C4-2B (cell line): Measurements from ENCODE around the gene XPR1.

Experiments used
- ZFX ChIP-seq: fragments of 450-650 bp; IDR thresholded peaks from 2 replicates; pipeline ENCODE4 v1.6.1; 2017
- TF ChIP-seq, protein P1 (sequence below): fragments of 450-650 bp; conservative IDR thresholded peaks from 2 replicates; pipeline ENCODE4 v1.5.1; 2017; ENCODE audit warnings: mild to moderate bottlenecking

DNA sequence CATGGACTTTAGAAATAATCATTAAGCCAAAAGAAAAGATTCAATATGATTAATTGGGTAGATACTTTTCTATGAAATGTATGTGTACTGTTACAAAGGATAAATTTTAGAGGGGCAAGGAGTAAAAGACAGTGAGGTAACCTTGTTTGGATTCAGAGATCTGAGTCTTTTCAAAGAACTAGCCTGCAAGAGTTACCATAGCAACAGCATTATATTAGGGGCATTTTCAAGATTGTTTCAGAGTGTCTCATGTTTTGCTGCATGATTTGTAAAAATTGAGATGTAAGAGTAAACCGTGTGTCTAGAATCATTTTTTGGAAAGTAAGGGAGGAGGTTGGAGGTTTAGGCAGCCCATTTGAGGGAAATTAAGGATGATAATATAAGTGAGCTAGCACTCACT, 210.2 kb downstream of the XPR1 start:
- TF ChIP-seq, protein P1, sequence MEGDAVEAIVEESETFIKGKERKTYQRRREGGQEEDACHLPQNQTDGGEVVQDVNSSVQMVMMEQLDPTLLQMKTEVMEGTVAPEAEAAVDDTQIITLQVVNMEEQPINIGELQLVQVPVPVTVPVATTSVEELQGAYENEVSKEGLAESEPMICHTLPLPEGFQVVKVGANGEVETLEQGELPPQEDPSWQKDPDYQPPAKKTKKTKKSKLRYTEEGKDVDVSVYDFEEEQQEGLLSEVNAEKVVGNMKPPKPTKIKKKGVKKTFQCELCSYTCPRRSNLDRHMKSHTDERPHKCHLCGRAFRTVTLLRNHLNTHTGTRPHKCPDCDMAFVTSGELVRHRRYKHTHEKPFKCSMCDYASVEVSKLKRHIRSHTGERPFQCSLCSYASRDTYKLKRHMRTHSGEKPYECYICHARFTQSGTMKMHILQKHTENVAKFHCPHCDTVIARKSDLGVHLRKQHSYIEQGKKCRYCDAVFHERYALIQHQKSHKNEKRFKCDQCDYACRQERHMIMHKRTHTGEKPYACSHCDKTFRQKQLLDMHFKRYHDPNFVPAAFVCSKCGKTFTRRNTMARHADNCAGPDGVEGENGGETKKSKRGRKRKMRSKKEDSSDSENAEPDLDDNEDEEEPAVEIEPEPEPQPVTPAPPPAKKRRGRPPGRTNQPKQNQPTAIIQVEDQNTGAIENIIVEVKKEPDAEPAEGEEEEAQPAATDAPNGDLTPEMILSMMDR = no peak
- no peak for TF ChIP-seq ZFX
